T-helper 22 cell (primary cell): ENCODE results near the gene TGFB1.
"Not testable (repeated sequence)": the region's sequence is repeated elsewhere in the genome, so short reads cannot be mapped to it uniquely, and the experiment has no call there.

Experiments used
- DNase-seq: peaks from one replicate; pipeline ENCODE4 v3.0.0-alpha.2; 2020; ENCODE audit warnings: low read depth

TGFB1 gene

GRCh38 chr19:41353466-41354342 lies at the start of gene TGFB1:
TSS of gene TGFB1 (minus strand) at chr19:41353922. CDS start at chr19:41353044, 878 bp downstream.
- peak; percentile 94 for DNase-seq

GRCh38 chr19:41402010-41402409 lies 48.3 kb upstream of the TGFB1 start:
- DNase-seq = no peak

- DNase-seq = no peak
Observed at GRCh38 chr19:41401483-41401882, 47.8 kb upstream of the TGFB1 start.

GRCh38 chr19:41399525-41399924 lies 45.8 kb upstream of the TGFB1 start:
- no peak for DNase-seq

- DNase-seq = no peak
Observed at GRCh38 chr19:41399091-41399490, 45.4 kb upstream of the TGFB1 start.

GRCh38 chr19:41398598-41398997 lies 44.9 kb upstream of the TGFB1 start:
- DNase-seq = no peak

GRCh38 chr19:41398050-41398418 lies 44.3 kb upstream of the TGFB1 start:
- DNase-seq = no peak

GRCh38 chr19:41397086-41398049 lies 43.6 kb upstream of the TGFB1 start, which contains the start of the genes BCKDHA and EXOSC5:
TSS of gene BCKDHA (plus strand) at chr19:41397818. CDS start at chr19:41397828, 10 bp downstream.
TSS of gene EXOSC5 (minus strand) at chr19:41397359. CDS start at chr19:41397328, 31 bp downstream.
- peak; percentile 99 for DNase-seq

- DNase-seq = no peak
Observed at GRCh38 chr19:41395355-41395754, 41.6 kb upstream of the TGFB1 start.

- DNase-seq = no peak
Observed at GRCh38 chr19:41392775-41393174, 39.1 kb upstream of the TGFB1 start.

- DNase-seq = no peak
Observed at GRCh38 chr19:41391618-41392017, 37.9 kb upstream of the TGFB1 start.

- DNase-seq = no peak
Observed at GRCh38 chr19:41386442-41386841, 32.7 kb upstream of the TGFB1 start.

- DNase-seq = no peak
Observed at GRCh38 chr19:41384351-41384750, 30.6 kb upstream of the TGFB1 start.

- not testable (repeated sequence) for DNase-seq
Observed at GRCh38 chr19:41381536-41381935, 27.8 kb upstream of the TGFB1 start.

GRCh38 chr19:41377977-41378709 lies 24.4 kb upstream of the TGFB1 start:
- no peak for DNase-seq

GRCh38 chr19:41376998-41377365 lies 23.3 kb upstream of the TGFB1 start:
- DNase-seq = no peak

GRCh38 chr19:41376241-41376997 lies 22.7 kb upstream of the TGFB1 start, which contains the start of gene TMEM91:
TSS of gene TMEM91 (plus strand) at chr19:41376533. CDS start at chr19:41378310, 1,777 bp downstream.
- DNase-seq = no peak

GRCh38 chr19:41373993-41374392 lies 20.3 kb upstream of the TGFB1 start:
- DNase-seq = no peak

- no peak for DNase-seq
Observed at GRCh38 chr19:41372501-41372900, 18.8 kb upstream of the TGFB1 start.

GRCh38 chr19:41371541-41371940 lies 17.8 kb upstream of the TGFB1 start:
- no peak for DNase-seq

- not testable (repeated sequence) for DNase-seq
Observed at GRCh38 chr19:41371119-41371518, 17.4 kb upstream of the TGFB1 start.
